ENCODE data around the gene IRF2BPL.

GRCh38 chr14:77039285-77040058 lies 11.0 kb upstream of the IRF2BPL start:
- TF ChIP-seq, protein P1, sequence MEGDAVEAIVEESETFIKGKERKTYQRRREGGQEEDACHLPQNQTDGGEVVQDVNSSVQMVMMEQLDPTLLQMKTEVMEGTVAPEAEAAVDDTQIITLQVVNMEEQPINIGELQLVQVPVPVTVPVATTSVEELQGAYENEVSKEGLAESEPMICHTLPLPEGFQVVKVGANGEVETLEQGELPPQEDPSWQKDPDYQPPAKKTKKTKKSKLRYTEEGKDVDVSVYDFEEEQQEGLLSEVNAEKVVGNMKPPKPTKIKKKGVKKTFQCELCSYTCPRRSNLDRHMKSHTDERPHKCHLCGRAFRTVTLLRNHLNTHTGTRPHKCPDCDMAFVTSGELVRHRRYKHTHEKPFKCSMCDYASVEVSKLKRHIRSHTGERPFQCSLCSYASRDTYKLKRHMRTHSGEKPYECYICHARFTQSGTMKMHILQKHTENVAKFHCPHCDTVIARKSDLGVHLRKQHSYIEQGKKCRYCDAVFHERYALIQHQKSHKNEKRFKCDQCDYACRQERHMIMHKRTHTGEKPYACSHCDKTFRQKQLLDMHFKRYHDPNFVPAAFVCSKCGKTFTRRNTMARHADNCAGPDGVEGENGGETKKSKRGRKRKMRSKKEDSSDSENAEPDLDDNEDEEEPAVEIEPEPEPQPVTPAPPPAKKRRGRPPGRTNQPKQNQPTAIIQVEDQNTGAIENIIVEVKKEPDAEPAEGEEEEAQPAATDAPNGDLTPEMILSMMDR (IDR thresholded peaks at IDR 0.05; ENCODE audit: insufficient read depth, low read length) = no peak
- no peak for TF ChIP-seq REST (IDR thresholded peaks at IDR 0.05; ENCODE audit: insufficient replicate concordance, low read depth)

Data from HL-60 (cell line).